ENCODE measurements around the gene FAM219A. TPM values are rescaled to one million over a fixed set of nuclear protein-coding genes. Genes with fewer than 3 reads are reported as not detected.
"Not testable (repeated sequence)": the region's sequence is repeated elsewhere in the genome, so short reads cannot be mapped to it uniquely, and the experiment has no call there.

The FAM219A gene
- total RNA-seq, 1 experiment from 2014 or later, result 13.0 TPM

GRCh38 chr9:34443976-34444375 is 14.4 kb downstream of the FAM219A start:
- DNase-seq (ENCODE audit: low read depth), result peak; percentile 56

GRCh38 chr9:34443533-34443932 is 14.8 kb downstream of the FAM219A start:
- peak; percentile 22 for DNase-seq (ENCODE audit: low read depth)

- no peak for DNase-seq (ENCODE audit: low read depth)
Observed at GRCh38 chr9:34442770-34443169, 15.6 kb downstream of the FAM219A start.

- no peak for DNase-seq (ENCODE audit: low read depth)
Observed at GRCh38 chr9:34440017-34440416, 18.4 kb downstream of the FAM219A start.

- not testable (repeated sequence) for DNase-seq (ENCODE audit: low read depth)
Observed at GRCh38 chr9:34438465-34438864, 19.9 kb downstream of the FAM219A start.

- not testable (repeated sequence) for DNase-seq (ENCODE audit: low read depth)
Observed at GRCh38 chr9:34437926-34438307, 20.5 kb downstream of the FAM219A start.

GRCh38 chr9:34437006-34437925 is 21.1 kb downstream of the FAM219A start:
- DNase-seq (ENCODE audit: low read depth), result peak; percentile 66

GRCh38 chr9:34431667-34432066 is 26.7 kb downstream of the FAM219A start:
- DNase-seq (ENCODE audit: low read depth), result no peak

GRCh38 chr9:34430843-34431437 is 27.4 kb downstream of the FAM219A start:
- peak; percentile 73 for DNase-seq (ENCODE audit: low read depth)

- no peak for DNase-seq (ENCODE audit: low read depth)
Observed at GRCh38 chr9:34428325-34428958, 29.9 kb downstream of the FAM219A start.

GRCh38 chr9:34426347-34427074 is 31.9 kb downstream of the FAM219A start:
- no peak for DNase-seq (ENCODE audit: low read depth)

- no peak for DNase-seq (ENCODE audit: low read depth)
Observed at GRCh38 chr9:34419716-34420504, 38.5 kb downstream of the FAM219A start.

- DNase-seq (ENCODE audit: low read depth), result no peak
Observed at GRCh38 chr9:34417734-34418133, 40.6 kb downstream of the FAM219A start.

- DNase-seq (ENCODE audit: low read depth), result peak; percentile 59
Observed at GRCh38 chr9:34413231-34413852, 45.0 kb downstream of the FAM219A start.

GRCh38 chr9:34412336-34412735 is 46.0 kb downstream of the FAM219A start:
- no peak for DNase-seq (ENCODE audit: low read depth)

- DNase-seq (ENCODE audit: low read depth), result no peak
Observed at GRCh38 chr9:34409154-34409553, 49.2 kb downstream of the FAM219A start.

- DNase-seq (ENCODE audit: low read depth), result no peak
Observed at GRCh38 chr9:34408173-34408572, 50.2 kb downstream of the FAM219A start.

GRCh38 chr9:34406219-34406618 is 52.2 kb downstream of the FAM219A start:
- DNase-seq (ENCODE audit: low read depth), result no peak

- DNase-seq (ENCODE audit: low read depth), result peak; percentile 6
Observed at GRCh38 chr9:34405719-34406118, 52.7 kb downstream of the FAM219A start.
